ENCODE measurements around the gene ARHGAP20. TPM values are rescaled to one million over a fixed set of nuclear protein-coding genes. Genes with fewer than 3 reads are reported as not detected.
"Not testable (repeated sequence)": the region's sequence is repeated elsewhere in the genome, so short reads cannot be mapped to it uniquely, and the experiment has no call there.

ARHGAP20 gene
- total RNA-seq, 1 donor from 2014 or later: 0.19 TPM

GRCh38 chr11:110621826-110622225 lies 90.4 kb downstream of the ARHGAP20 start:
- DNase-seq (ENCODE audit: low spot score): no peak
- intact Hi-C loops (cut with DNase I): no loop called here

GRCh38 chr11:110619366-110619765 lies 92.9 kb downstream of the ARHGAP20 start:
- DNase-seq (ENCODE audit: low spot score); intact Hi-C loops (cut with DNase I): not testable (repeated sequence)

DNA sequence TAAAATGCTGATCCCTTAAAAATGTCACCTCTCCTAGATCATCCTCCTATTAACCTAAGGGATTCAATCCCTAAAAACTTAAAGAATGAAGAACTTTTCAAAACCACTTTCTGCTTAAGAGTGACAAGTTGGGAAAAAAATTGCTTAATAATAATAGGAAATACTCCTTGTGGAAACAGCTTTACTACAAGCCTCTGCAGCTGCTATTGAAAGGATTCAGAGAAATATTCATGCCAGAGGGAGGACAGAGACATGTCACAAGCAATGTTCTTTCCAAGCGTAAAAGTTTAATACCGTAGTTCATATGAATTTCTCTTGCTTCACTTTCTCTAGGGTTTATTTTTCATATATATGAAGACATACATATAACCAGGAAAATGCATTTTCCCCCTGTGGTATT lies 98.2 kb downstream of the ARHGAP20 start:
- no peak for DNase-seq (ENCODE audit: low spot score)
- intact Hi-C loops (cut with DNase I): no loop called here

DNA sequence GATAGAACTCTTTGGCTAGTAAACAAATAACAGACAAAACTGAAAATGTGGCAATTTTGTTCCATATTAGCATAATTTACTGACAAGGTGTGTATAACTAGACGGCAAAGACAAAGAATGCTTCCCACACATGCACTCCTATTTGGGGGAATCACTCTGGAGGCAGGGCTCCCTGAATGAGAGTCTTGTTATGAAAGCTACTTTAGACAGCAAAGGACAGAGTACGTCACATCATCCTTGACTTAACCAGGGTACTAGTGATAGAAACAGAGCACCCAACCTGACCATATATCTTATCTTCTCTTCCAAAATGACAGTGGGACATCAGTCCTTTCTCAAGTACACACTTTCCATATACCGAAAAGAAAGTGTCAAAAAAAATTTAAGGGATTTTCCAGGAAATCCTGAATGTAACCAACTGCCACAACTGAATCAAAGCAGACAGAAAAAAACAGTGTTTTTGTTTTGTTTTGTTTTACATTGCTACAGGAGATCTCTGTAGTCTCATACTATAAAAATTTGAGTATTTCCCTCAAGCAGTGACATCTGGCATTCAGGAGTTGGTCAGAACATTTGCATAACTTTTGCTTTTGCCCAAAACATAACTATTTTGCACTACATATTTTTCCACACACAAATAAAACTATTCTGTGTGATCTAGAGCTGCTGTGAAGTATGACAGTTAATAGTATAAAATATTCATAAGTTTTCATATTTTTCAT lies 98.9 kb downstream of the ARHGAP20 start:
- DNase-seq (ENCODE audit: low spot score): no peak
- intact Hi-C loops (cut with DNase I): no loop called here

DNA sequence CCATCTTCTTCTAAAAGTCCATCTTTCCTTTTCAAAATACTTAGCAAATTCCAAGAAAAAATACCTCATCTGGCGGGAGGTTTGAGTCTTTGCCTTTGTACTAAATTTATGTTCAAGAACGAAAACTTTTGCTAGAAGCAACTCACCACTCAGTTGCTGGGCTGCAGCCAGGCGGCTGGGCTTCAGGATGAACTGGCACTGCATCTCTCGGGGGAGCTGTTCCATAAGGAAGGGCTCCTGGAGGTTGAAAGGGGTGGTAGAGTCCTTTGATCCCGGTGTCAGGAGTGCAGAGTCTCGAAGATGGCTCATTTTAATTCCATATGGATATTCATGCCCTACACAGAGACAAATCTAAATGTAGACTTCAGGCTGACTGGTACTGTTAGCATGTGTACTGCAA lies 105.8 kb downstream of the ARHGAP20 start:
- no peak for DNase-seq (ENCODE audit: low spot score)
- intact Hi-C loops (cut with DNase I): no loop called here

GRCh38 chr11:110601936-110602335 lies 110.3 kb downstream of the ARHGAP20 start:
- intact Hi-C loops (cut with DNase I): no loop called here
- DNase-seq (ENCODE audit: low spot score): no peak

- intact Hi-C loops (cut with DNase I): no loop called here
- DNase-seq (ENCODE audit: low spot score): no peak
These were observed 111.9 kb downstream of the ARHGAP20 start for GRCh38 chr11:110600322-110600721.

- no peak for DNase-seq (ENCODE audit: low spot score)
- intact Hi-C loops (cut with DNase I): no loop called here
These were observed 113.0 kb downstream of the ARHGAP20 start for GRCh38 chr11:110599207-110599606.

- DNase-seq (ENCODE audit: low spot score): no peak
- intact Hi-C loops (cut with DNase I): no loop called here
These were observed 113.5 kb downstream of the ARHGAP20 start for GRCh38 chr11:110598725-110599124.

DNA sequence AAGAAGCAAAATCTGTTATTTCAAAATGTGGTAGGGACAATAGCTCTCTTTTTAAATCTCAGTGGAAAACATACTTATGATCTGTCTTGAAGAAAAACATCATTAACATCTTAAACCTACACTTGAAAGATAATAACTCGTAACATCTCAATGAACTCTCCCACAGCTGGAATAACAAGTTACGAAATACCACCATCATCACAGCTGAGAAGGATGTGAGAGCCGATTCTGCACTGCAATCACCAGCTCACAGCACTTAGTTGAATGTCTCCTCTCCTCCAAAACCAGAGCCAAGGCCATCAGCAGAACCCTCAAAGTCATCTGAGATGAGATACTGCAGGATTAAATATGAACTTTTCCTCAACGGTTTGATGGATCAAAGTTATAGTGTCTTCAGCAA lies 124.3 kb downstream of the ARHGAP20 start:
- no peak for DNase-seq (ENCODE audit: low spot score)
- intact Hi-C loops (cut with DNase I): no loop called here

- DNase-seq (ENCODE audit: low spot score): no peak
- intact Hi-C loops (cut with DNase I): no loop called here
These were observed 125.1 kb downstream of the ARHGAP20 start for GRCh38 chr11:110587129-110587528.

DNA sequence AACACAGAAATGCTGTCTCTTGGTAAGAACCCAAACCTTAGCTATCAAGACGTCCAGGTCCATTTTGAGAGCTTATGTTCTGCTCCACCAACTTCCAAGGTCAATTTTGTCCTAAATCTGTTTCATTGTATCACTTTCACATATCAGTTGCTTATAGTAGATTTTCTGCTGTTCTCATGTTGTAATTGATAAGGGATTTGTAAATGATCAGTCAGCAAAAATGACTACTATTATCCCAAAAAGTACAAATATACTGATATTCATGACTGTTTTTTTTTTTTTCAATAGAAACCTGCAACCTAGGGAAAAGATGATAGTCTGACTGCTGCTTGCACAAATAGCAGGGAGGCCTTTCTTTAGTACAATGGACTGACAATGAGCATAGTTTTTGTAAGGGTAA lies 128.1 kb downstream of the ARHGAP20 start:
- intact Hi-C loops (cut with DNase I): no loop called here
- no peak for DNase-seq (ENCODE audit: low spot score)

GRCh38 chr11:110582728-110583432 lies 129.4 kb downstream of the ARHGAP20 start:
- intact Hi-C loops (cut with DNase I): no loop called here
- no peak for DNase-seq (ENCODE audit: low spot score)

GRCh38 chr11:110580571-110580970 lies 131.7 kb downstream of the ARHGAP20 start:
- intact Hi-C loops (cut with DNase I): no loop called here
- DNase-seq (ENCODE audit: low spot score): no peak

GRCh38 chr11:110573411-110573810 lies 138.8 kb downstream of the ARHGAP20 start:
- intact Hi-C loops (cut with DNase I): no loop called here

DNA sequence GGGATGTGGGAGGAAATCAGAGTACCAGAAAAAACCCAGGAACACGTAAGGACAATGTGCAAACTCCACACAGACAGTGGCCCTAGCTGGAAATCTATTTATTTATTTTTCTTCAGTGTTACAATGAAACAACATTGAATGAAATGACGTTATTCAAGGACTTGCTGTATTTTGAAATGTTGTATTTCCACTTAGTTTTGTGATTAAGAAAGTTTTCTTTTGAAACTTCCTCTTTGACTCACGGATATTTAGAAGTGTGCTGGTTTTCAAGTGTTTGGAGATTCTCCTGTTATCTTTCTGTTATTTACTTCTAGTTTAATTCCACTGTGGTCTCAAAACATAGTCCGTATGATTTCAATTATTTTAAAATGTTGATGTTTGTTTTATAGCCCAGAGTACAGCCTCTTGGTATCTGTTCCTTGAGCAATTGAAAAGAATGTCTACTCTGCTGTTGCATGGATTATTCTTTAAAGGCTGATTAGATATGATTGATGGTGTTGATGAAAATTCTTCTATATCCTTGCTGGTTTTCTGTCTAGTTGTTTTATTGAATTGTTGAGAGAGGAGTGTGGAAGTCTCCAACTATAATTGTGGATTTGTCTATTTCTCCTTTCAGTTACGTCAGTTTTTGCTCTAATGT lies 141.0 kb downstream of the ARHGAP20 start:
- intact Hi-C loops (cut with DNase I): no loop called here
- no peak for DNase-seq (ENCODE audit: low spot score)

More at GRCh38 chr11:110573411-110573810, 138.8 kb downstream of the ARHGAP20 start:
- no peak for DNase-seq (ENCODE audit: low spot score)

GRCh38 chr11:110566577-110566976 lies 145.7 kb downstream of the ARHGAP20 start:
- no peak for DNase-seq (ENCODE audit: low spot score)
- intact Hi-C loops (cut with DNase I): no loop called here

GRCh38 chr11:110565357-110566336 lies 146.6 kb downstream of the ARHGAP20 start:
- intact Hi-C loops (cut with DNase I): no loop called here
- no peak for DNase-seq (ENCODE audit: low spot score)

- intact Hi-C loops (cut with DNase I): no loop called here
- no peak for DNase-seq (ENCODE audit: low spot score)
These were observed 147.4 kb downstream of the ARHGAP20 start for GRCh38 chr11:110564676-110565356.
